ENCODE measurements around the gene TTPAL. TPM values are rescaled to one million over a fixed set of nuclear protein-coding genes. Genes with fewer than 3 reads are reported as not detected.

TTPAL gene
- total and polyA plus RNA-seq, 12 donors, result 4.2 to 17.8 (median 12.5) TPM

GRCh38 chr20:44454306-44454963 lies 21.2 kb upstream of the TTPAL start:
- DNase-seq, result no peak
- H3K4me3 ChIP-seq, result no peak overlapping the region
- H3K4me1 ChIP-seq (replicated peaks in 1 of 2), result no peaks in the 10 kb centered on the region
- TF ChIP-seq POLR2A (IDR thresholded peaks at IDR 0.05), result no peak
- no peak for TF ChIP-seq CTCF (IDR thresholded peaks at IDR 0.05)
- 85 to 92% (median 87%) methylated on average over 7 of the region's 7 CpGs for WGBS, 4 donors
- no peaks in the 10 kb centered on the region for H3K27me3 ChIP-seq
- H3K9me3 ChIP-seq (replicated peaks in 1 of 3), result no peaks in the 10 kb centered on the region
- intact Hi-C loops (cut with DNase I), result no loop called here
- no peak overlapping the region for H3K27ac ChIP-seq
- H3K36me3 ChIP-seq (replicated peaks in 1 of 2), result no peaks in the 10 kb centered on the region

GRCh38 chr20:44455126-44455525 lies 20.5 kb upstream of the TTPAL start:
- WGBS, 4 donors, result 59 to 73% (median 62%) methylated on average over 3 of the region's 3 CpGs
- Histone ChIP-seq H3K27ac (no peak overlapping the region), H3K4me1 (replicated peaks in 1 of 2) (no peaks in the 10 kb centered on the region), H3K9me3 (replicated peaks in 1 of 3) (no peaks in the 10 kb centered on the region), H3K36me3 (replicated peaks in 1 of 2) (no peaks in the 10 kb centered on the region), H3K4me3 (no peak overlapping the region), H3K27me3 (no peaks in the 10 kb centered on the region)
- intact Hi-C loops (cut with DNase I), result no loop called here
- TF ChIP-seq CTCF (IDR thresholded peaks at IDR 0.05), result no peak
- no peak for TF ChIP-seq POLR2A (IDR thresholded peaks at IDR 0.05)
- no peak for DNase-seq

DNA sequence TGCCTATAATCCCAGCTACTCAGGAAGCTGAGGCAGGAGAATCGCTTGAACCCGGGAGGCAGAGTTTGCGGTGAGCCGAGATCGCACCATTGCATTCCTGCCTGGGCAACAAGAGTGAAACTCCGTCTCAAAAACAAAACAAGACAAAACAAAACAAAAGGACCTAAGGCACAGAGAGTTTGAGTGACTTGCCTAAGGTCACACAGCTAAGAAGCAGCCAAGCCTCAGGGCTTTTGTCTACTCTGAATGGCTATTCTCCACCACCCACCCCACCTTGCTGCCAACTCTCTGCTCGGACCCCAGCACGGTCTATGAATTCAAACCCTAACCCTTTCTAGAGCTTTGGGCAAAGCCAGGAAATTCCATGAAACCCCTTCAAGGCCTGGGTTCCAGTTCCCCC lies 19.1 kb upstream of the TTPAL start:
- intact Hi-C loops (cut with DNase I), result no loop called here
- no peak for DNase-seq
- Histone ChIP-seq H3K36me3 (replicated peaks in 1 of 2) (no peaks in the 10 kb centered on the region), H3K9me3 (replicated peaks in 1 of 3) (no peaks in the 10 kb centered on the region), H3K4me1 (replicated peaks in 1 of 2) (no peaks in the 10 kb centered on the region), H3K4me3 (no peak overlapping the region), H3K27me3 (no peaks in the 10 kb centered on the region), H3K27ac (no peak overlapping the region)
- WGBS, 4 donors, result 82 to 93% (median 87%) methylated on average over 8 of the region's 8 CpGs
- TF ChIP-seq CTCF (IDR thresholded peaks at IDR 0.05) (no peak), POLR2A (IDR thresholded peaks at IDR 0.05) (no peak)

DNA sequence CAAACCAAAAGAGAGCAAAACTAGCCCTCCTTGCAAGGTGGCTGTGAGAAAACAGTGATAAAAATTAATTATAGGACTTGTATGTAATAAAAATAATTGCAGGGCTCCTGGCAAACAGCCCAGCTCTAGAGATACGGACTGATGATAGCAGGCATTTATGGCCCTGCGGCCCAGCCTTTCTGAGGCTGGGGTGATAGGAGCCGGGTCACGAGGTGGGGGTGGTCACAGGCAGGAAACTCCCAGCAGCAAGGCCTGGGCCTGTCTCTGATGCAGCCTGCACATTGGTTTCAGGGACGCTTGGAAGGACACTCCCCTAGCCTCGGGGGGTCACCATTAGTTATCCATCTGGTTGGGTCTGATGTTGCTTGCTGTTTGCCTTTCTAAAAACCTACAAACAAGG lies 18.7 kb upstream of the TTPAL start:
- DNase-seq, result peak in 1 of 7 donors; percentile 16
- Histone ChIP-seq H3K27me3 (no peaks in the 10 kb centered on the region), H3K4me1 (replicated peaks in 1 of 2) (no peaks in the 10 kb centered on the region), H3K4me3 (no peak overlapping the region), H3K36me3 (replicated peaks in 1 of 2) (no peaks in the 10 kb centered on the region), H3K27ac (no peak overlapping the region), H3K9me3 (replicated peaks in 1 of 3) (no peaks in the 10 kb centered on the region)
- intact Hi-C loops (cut with DNase I), result no loop called here
- TF ChIP-seq POLR2A (IDR thresholded peaks at IDR 0.05) (no peak), CTCF (IDR thresholded peaks at IDR 0.05) (no peak)
- WGBS, 4 donors, result 45 to 77% (median 57%) methylated on average over 4 to 6 of the region's 6 CpGs
